NCI-H2196 treated with DMSO at 0.1 percent for 48 hours (cell line): ENCODE results near the gene UNC80.

Experiments
- DNase-seq: peaks from one replicate; lab custom pipeline; 2025; ENCODE audit not compliant: unreplicated experiment; lab: John Stamatoyannopoulos, UW

Gene UNC80

GRCh38 chr2:209805351-209805750 lies 33.7 kb downstream of the UNC80 start:
- DNase-seq, result no peak

DNA sequence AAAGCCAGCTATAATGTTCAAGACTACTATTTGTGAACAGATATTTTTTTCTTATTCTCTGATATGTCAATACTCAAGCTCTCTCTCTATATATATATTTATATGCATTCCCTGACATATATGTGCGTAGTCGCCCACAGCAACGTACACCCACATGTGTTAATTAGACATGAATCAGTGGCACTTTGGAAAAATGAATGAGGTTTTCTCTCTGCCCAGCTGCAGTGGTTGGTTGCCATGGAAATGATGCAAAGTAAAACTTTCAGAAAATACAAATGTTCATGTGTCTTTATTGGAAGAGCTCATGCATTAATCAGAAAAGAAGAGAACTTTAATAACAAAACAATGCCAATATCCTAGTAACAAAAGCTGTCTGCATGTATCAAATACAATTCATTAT lies 34.7 kb downstream of the UNC80 start:
- no peak for DNase-seq

- DNase-seq, result no peak
These were observed 36.9 kb downstream of the UNC80 start for GRCh38 chr2:209808521-209808920.

GRCh38 chr2:209809256-209809655 lies 37.6 kb downstream of the UNC80 start:
- no peak for DNase-seq

DNA sequence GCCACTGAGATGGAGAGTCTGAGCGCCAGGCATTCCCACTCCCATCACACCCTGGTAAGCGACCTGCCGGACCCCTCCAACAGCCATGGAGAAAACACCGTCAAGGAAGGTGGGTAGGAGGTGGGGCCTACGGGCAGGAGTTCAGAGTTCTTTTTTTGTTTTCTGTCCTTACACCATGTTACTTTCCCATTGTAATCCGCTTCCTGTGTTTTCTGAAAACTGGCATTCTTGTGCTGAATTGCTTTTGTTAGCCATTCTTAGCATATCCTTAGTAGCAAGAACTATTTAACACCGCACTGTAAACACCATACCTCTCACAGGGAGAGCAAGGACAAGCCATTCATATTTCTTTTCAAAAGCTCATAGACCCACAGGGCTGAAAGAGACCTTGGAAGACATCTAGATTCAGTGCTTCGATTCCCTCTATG lies 46.2 kb downstream of the UNC80 start:
- no peak for DNase-seq

DNA sequence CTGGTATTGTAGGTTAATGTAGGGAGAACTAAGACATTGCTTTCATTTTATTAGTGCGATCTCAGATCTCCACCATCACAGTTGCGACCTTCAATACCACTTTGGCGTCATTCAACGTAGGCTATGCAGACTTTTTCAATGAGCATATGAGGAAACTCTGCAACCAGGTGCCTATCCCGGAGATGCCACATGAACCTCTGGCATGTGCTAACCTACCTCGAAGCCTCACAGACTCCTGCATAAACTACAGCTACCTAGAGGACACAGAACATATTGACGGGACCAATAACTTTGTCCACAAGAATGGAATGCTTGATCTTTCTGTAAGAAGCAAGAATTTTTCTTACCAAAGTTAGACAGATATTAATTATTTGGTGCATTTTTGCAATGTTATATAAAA lies 47.3 kb downstream of the UNC80 start:
- no peak for DNase-seq

DNA sequence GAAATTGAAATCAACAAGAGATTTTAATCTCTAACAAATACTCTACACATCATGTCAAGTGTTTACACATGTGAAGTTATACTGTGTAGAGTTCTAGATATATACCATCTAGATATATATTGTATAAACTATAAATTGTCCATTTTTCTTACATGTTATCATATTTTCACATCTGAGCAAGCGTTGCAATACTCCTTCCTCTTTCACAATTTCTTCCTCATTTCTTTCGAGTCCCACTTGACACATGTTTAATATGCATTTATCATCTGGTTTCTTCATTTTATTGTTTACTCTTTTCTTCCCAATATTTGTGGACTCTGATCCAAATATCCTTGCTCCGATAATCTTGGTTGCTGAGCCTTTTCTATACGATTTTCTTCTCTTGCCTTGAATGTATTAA lies 50.2 kb downstream of the UNC80 start:
- DNase-seq, result no peak

DNA sequence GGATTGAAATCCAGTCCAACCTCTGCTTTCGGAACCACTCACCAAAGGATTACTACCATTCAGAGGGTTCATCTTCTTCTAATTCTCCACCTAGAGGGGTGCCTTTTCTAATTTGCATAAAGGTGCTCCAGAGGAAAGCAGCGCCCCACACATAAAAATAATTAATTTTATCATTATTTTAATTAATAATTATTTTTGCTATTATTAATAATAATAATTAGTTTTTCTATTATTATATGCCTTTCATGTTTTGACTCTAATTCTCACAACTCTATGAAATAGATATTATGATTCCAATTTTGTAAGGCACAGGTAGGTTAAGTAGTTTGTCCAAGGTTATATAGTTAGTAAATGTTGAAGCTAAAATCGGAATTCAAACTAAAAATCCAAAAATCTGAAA lies 51.9 kb downstream of the UNC80 start:
- no peak for DNase-seq

- DNase-seq, result no peak
These were observed 52.8 kb downstream of the UNC80 start for GRCh38 chr2:209824391-209824790.

- DNase-seq, result no peak
These were observed 59.3 kb downstream of the UNC80 start for GRCh38 chr2:209830722-209831465.

DNA sequence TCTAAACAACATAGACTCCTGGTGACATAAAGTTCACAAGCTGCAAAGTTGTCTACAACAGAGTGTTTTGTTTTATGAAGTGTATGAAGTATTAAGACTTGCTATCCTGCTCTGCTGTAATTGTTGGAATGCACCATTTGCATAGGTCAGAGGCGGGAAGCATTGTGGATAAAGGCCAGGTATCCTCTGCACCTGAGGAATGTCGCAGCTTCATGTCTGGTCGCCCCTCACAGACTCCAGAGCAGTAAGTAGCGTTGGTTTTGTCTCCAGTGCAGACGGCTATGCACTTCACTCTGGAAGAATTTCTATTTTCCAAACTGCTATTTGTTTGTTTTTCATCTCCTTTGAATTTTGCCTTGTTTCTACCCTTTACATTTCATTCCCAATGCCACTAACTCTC lies 63.1 kb downstream of the UNC80 start:
- DNase-seq, result no peak

DNA sequence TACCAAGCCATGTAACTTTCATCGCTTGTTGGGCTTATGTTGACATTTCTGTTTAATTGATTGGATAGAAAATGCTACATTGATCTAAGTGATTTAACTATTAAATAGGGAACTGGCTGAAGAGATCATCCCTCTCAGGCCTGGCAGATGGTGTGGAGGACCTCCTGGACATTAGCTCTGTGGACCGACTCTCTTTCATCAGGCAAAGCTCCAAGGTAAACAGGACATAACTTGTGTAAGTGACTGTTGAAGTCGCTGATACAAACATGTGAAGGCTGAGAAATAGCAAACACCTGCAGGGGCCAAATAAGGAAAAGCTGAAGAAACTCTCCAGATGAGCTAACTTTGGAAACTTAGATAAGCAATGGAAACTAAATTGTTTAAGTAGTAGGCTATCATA lies 68.8 kb downstream of the UNC80 start:
- DNase-seq, result peak; percentile 12

DNA sequence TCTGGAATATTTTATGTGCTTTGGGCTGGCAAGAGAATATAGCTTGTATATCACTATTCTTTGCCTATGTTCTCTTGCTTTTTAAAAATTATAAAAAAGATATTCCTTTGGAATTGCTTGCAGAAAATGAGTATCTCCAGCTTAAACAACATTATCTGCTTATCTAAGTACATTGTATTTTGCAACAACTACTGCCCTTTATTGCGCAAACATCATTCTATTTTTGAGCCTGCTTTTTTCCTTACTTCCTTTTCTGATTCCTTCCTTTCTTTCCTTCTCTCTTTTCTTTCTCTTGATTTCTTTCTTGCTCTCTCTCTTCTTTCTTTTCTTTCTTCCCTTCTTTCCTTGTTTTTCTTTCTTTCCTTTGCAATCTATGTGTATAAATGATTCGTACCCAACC lies 74.0 kb downstream of the UNC80 start:
- no peak for DNase-seq

- no peak for DNase-seq
These were observed 93.2 kb downstream of the UNC80 start for GRCh38 chr2:209864716-209865295.

DNA sequence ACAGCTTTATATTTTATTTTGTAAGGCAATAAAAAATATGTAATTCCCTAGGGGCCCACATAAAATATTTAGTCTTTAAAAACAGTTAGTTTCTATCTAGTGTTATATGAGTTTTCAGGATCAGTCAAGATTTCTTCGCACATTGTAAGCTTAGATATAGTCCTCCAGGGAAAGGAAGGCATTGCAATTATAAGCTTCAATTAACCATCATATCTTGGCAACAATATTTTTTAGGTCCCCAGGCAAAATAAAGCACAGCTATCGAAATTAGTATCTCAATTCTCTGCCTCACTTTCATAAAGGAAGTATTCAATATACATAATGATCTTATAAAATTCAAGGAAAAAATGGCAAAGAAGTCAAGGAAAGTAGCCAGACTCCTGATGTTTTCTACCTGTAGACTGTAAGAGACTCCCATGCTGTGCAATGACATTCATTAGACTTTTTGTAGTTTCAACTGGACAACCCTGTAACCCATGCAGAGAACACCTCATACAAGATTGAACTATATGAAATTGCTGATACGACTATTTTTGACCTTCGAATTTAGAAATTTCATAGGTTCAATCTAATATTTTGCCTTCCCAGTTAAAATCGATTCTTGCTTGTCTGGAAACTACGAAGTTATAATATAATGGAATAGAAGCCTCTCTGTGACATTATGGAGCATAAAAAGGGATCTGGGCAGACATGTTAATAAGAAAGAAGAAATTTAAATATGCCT lies 96.8 kb downstream of the UNC80 start:
- no peak for DNase-seq

GRCh38 chr2:209870067-209870466 lies 98.4 kb downstream of the UNC80 start:
- no peak for DNase-seq

DNA sequence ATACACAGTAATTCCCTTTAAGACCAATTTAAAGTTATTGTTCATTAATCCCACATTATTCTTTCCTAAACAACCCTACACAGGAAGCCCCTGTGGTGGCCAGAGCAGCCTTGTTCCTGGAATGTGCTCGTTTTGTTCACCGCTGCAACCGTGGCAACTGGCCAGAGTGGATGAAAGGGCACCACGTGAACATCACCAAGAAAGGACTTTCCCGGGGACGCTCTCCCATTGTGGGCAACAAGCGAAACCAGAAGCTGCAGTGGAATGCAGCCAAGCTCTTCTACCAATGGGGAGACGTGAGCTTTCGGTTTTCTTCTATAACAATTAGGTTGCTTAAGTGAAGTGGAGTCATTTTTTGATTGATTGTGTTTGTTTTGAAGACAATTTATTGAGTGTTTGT lies 101.0 kb downstream of the UNC80 start:
- DNase-seq, result peak; percentile 88

DNA sequence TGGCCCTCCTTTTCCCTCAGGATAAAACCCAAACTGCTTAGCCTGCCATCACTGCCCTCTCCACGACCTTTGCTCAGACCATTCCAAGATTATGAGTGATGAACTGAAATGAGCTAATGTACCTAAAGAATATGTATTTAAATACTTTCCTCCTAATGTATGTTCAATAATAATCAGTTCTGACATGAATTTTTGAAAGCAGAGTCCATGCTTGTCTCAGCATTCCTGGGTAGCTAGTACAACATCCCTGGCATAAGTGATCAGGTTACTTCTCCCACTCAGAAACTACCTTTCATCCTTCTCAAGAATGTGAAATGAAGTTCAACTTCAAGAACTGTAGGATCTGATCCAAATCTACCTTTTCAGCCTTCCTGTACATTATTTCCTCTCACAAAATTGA lies 103.6 kb downstream of the UNC80 start:
- DNase-seq, result no peak

- no peak for DNase-seq
These were observed 104.6 kb downstream of the UNC80 start for GRCh38 chr2:209876211-209876610.

- DNase-seq, result no peak
These were observed 107.1 kb downstream of the UNC80 start for GRCh38 chr2:209878701-209879100.

DNA sequence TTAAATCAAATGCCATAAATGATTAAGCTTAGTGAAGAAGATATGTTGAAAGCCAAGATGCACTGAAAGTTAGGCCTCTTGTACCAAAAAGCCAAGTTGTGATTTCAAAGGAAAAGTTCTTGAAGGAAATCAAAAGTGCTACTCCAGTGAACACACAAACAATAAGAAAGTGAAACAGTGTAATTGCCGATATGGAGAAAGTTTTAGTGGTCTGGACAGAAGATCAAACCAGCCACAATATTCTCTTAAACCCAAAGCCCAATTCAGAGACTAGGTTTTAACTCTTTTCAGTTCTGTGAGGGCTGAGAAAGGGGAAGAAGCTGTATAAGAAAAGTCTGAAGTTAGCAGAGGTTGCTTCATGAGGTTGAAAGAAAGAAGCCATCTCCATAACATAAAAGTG lies 129.0 kb downstream of the UNC80 start:
- DNase-seq, result no peak

- DNase-seq, result no peak
These were observed 129.5 kb downstream of the UNC80 start for GRCh38 chr2:209901172-209901571.
